HG03159 (cell line): ENCODE data around the gene METTL8.
"Not testable (repeated sequence)": the region's sequence is repeated elsewhere in the genome, so short reads cannot be mapped to it uniquely, and the experiment has no call there.

Source experiments
- ATAC-seq: cut with Tn5 transposase; IDR thresholded peaks from one replicate; pipeline ENCODE4 v1.9.1; 2021; ENCODE audit warnings: mild to moderate bottlenecking, moderate library complexity; ENCODE audit not compliant: unreplicated experiment

Gene METTL8

GRCh38 chr2:171316755-171317337, 116.9 kb downstream of the METTL8 start:
- no peak for ATAC-seq

GRCh38 chr2:171316220-171316619, 117.6 kb downstream of the METTL8 start:
- ATAC-seq: no peak

GRCh38 chr2:171315781-171316180, 118.0 kb downstream of the METTL8 start:
- ATAC-seq: no peak

GRCh38 chr2:171312182-171312581, 121.6 kb downstream of the METTL8 start:
- ATAC-seq: not testable (repeated sequence)

GRCh38 chr2:171311589-171311988, 122.2 kb downstream of the METTL8 start:
- not testable (repeated sequence) for ATAC-seq

GRCh38 chr2:171310889-171311288, 122.9 kb downstream of the METTL8 start:
- no peak for ATAC-seq

- ATAC-seq: no peak
Observed at GRCh38 chr2:171309455-171310286, 124.1 kb downstream of the METTL8 start.

GRCh38 chr2:171308280-171309054, 125.3 kb downstream of the METTL8 start:
- no peak for ATAC-seq

GRCh38 chr2:171307560-171307959, 126.2 kb downstream of the METTL8 start:
- ATAC-seq: peak; percentile 88

GRCh38 chr2:171297956-171298355, 135.8 kb downstream of the METTL8 start:
- no peak for ATAC-seq

- ATAC-seq: no peak
Observed at GRCh38 chr2:171294608-171295007, 139.2 kb downstream of the METTL8 start.

- ATAC-seq: no peak
Observed at GRCh38 chr2:171293661-171294060, 140.1 kb downstream of the METTL8 start.

GRCh38 chr2:171289991-171290390, 143.8 kb downstream of the METTL8 start:
- ATAC-seq: no peak

GRCh38 chr2:171289316-171289715, 144.5 kb downstream of the METTL8 start:
- ATAC-seq: no peak

- no peak for ATAC-seq
Observed at GRCh38 chr2:171287611-171288010, 146.2 kb downstream of the METTL8 start.

- no peak for ATAC-seq
Observed at GRCh38 chr2:171287036-171287571, 146.7 kb downstream of the METTL8 start.

GRCh38 chr2:171281110-171281509, 152.7 kb downstream of the METTL8 start:
- no peak for ATAC-seq

- no peak for ATAC-seq
Observed at GRCh38 chr2:171279983-171280790, 153.6 kb downstream of the METTL8 start.

GRCh38 chr2:171274757-171275156, 159.0 kb downstream of the METTL8 start:
- no peak for ATAC-seq

- no peak for ATAC-seq
Observed at GRCh38 chr2:171271971-171272436, 161.8 kb downstream of the METTL8 start.
